ENCODE measurements around the gene MSTO1. TPM values are rescaled to one million over a fixed set of nuclear protein-coding genes. Genes with fewer than 3 reads are reported as not detected.
A peak's percentile ranks its signal among the peaks of the same experiment; 100 is the strongest.

MSTO1 gene
- total and polyA plus RNA-seq, 12 donors: 14.8 to 23.2 (median 17.3) TPM

GRCh38 chr1:155645034-155645598 lies 35.1 kb downstream of the MSTO1 start:
- TF ChIP-seq, protein P1, sequence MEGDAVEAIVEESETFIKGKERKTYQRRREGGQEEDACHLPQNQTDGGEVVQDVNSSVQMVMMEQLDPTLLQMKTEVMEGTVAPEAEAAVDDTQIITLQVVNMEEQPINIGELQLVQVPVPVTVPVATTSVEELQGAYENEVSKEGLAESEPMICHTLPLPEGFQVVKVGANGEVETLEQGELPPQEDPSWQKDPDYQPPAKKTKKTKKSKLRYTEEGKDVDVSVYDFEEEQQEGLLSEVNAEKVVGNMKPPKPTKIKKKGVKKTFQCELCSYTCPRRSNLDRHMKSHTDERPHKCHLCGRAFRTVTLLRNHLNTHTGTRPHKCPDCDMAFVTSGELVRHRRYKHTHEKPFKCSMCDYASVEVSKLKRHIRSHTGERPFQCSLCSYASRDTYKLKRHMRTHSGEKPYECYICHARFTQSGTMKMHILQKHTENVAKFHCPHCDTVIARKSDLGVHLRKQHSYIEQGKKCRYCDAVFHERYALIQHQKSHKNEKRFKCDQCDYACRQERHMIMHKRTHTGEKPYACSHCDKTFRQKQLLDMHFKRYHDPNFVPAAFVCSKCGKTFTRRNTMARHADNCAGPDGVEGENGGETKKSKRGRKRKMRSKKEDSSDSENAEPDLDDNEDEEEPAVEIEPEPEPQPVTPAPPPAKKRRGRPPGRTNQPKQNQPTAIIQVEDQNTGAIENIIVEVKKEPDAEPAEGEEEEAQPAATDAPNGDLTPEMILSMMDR (IDR thresholded peaks at IDR 0.05): no peak
- DNase-seq (no peak), ATAC-seq (no peak)
- peaks cover 0 to 26% (median 12%) of the 10 kb centered on the region in 11 donors for H3K9me3 ChIP-seq
- no peak overlapping the region for H3K4me3 ChIP-seq
- 65 to 67% methylated on average over 4 of the region's 4 CpGs for WGBS, 2 donors
- intact Hi-C loops (cut with DNase I): no loop called here
- peak overlapping the region in 1 of 10 donors; percentile 17 for H3K27ac ChIP-seq
- H3K36me3 ChIP-seq: no peaks in the 10 kb centered on the region
- H3K4me1 ChIP-seq: peaks cover 0 to 44% (median 6%) of the 10 kb centered on the region in 9 donors
- no peaks in the 10 kb centered on the region for H3K27me3 ChIP-seq

DNA sequence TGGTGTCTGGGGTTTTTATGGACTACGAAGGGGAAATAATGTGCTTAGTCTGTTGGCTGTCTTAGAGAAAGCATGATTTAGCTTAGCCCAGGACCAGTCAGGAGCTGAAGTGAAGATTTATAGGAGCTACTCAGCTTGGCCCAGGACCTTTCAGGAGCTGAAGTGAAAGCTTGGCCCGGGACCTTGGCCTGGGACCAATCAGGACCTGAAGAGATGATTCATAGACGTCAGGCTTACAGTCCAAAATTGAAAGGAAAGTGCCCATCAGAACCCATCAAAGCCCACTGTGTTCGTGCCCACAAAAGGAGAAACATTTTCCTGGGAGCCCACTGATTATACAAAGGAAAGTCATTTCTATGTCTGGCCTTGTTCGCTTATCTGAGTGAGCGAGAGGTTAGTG lies 35.6 kb downstream of the MSTO1 start:
- Histone ChIP-seq H3K27me3 (no peaks in the 10 kb centered on the region), H3K36me3 (no peaks in the 10 kb centered on the region), H3K4me3 (no peak overlapping the region), H3K4me1 (peaks cover 0 to 44% (median 6%) of the 10 kb centered on the region in 9 donors), H3K9me3 (peaks cover 0 to 26% (median 12%) of the 10 kb centered on the region in 11 donors), H3K27ac (peak overlapping the region in 1 of 10 donors; percentile 17)
- ATAC-seq (peak in 1 of 8 donors; percentile 12), DNase-seq (no peak)
- WGBS, 2 donors: 70 to 77% methylated on average over 6 of the region's 6 CpGs
- intact Hi-C loops (cut with DNase I): no loop called here
- TF ChIP-seq, protein P1 (IDR thresholded peaks at IDR 0.05): no peak

DNA sequence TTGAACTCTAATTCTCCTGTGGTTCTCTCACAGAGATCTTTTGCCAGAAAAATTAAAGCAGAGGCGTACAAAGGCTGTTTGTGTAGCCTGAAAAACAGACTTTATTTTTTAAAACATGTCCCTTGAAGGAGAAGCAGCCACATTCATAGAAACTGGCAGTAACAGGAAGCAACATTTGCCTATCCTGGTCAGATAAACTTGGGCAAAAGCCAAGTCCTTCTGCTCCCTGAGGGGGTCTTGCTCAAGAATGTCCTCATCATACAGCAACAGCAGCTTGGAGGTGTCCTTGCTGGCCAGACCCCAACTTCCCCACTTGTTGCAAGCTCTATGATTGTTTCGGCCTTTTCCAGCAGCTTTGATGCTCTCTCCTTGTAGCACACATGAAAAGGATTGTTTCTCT lies 36.3 kb downstream of the MSTO1 start:
- ATAC-seq (peak in 1 of 8 donors; percentile 62), DNase-seq (no peak)
- H3K9me3 ChIP-seq: peaks cover 0 to 26% (median 12%) of the 10 kb centered on the region in 11 donors
- whole genome bisulfite sequencing, 2 donors: 71 to 73% methylated on average over 2 of the region's 2 CpGs
- TF ChIP-seq, protein P1 (IDR thresholded peaks at IDR 0.05): no peak
- H3K36me3 ChIP-seq: no peaks in the 10 kb centered on the region
- H3K4me3 ChIP-seq: no peak overlapping the region
- H3K27ac ChIP-seq: no peak overlapping the region
- H3K27me3 ChIP-seq: no peaks in the 10 kb centered on the region
- intact Hi-C loops (cut with DNase I): no loop called here
- H3K4me1 ChIP-seq: peaks cover 0 to 44% (median 6%) of the 10 kb centered on the region in 9 donors

GRCh38 chr1:155648207-155649147 lies 38.5 kb downstream of the MSTO1 start:
- DNase-seq (peak in 1 of 2 donors; percentile 11), ATAC-seq (peak; percentile 67 to 87 (median 82))
- H3K36me3 ChIP-seq: no peaks in the 10 kb centered on the region
- intact Hi-C loops (cut with DNase I): no loop called here
- TF ChIP-seq, protein P1 (IDR thresholded peaks at IDR 0.05): peak; percentile 9 to 53 (median 33)
- peak overlapping the region in 1 of 10 donors; percentile 44 for H3K27ac ChIP-seq
- H3K27me3 ChIP-seq: no peaks in the 10 kb centered on the region
- H3K9me3 ChIP-seq: peaks cover 0 to 4% (median 0%) of the 10 kb centered on the region in 11 donors
- 63 to 69% methylated on average over 11 of the region's 11 CpGs for WGBS, 2 donors
- H3K4me1 ChIP-seq: peaks cover 0 to 44% (median 6%) of the 10 kb centered on the region in 9 donors
- peak overlapping the region in 1 of 10 donors; percentile 13 for H3K4me3 ChIP-seq
